CD4-positive, alpha-beta T cell (primary cell): Measurements from ENCODE around the gene ATP1A2. TPM values are rescaled to one million over a fixed set of nuclear protein-coding genes. Genes with fewer than 3 reads are reported as not detected.

Source experiments
- ATAC-seq: fragments of 200-7000 bp; cut with Tn5 transposase; one replicate; pipeline ENCODE4 v1.10.0; 2022; ENCODE audit warnings: mild to moderate bottlenecking; ENCODE audit not compliant: poor library complexity
- CTCF ChIA-PET: fragments of 350-600 bp; sonication (Branson Sonifier 250); formaldehyde crosslinking; loops from one replicate; lab custom pipeline; 2021; ENCODE audit warnings: antibody characterized with exemption, inconsistent platforms; lab: Charles Lee
- POLR2A ChIA-PET: fragments of 350-600 bp; sonication (Branson Sonifier 250); formaldehyde crosslinking; loops from one replicate; lab custom pipeline; 2021; ENCODE audit warnings: antibody characterized with exemption, inconsistent platforms; lab: Charles Lee
- DNase-seq, 14 experiments: peaks; one replicate each; pipeline ENCODE4 v3.0.0-alpha.2; 2013 to 2020; ENCODE audit warnings: mixed read lengths in 2 of 14
- H3K27ac ChIP-seq, 2 donors: one replicate each; pipeline versions ENCODE4 v1.5.1 to v1.7.0; 2013; ENCODE audit warnings: low read length in 2 of 2, low read depth in 1 of 2, mild to moderate bottlenecking in 1 of 2
- H3K27me3 ChIP-seq, 2 experiments: 1 replicate in 1 of 2; 2 replicates in 1 of 2; pipeline versions ENCODE4 v1.6.1 to v1.7.0; 2013; ENCODE audit warnings: low read length in 2 of 2, control low read depth in 1 of 2, mild to moderate bottlenecking in 1 of 2, moderate library complexity in 1 of 2; ENCODE audit not compliant: insufficient read depth in 2 of 2, control insufficient read depth in 1 of 2
- H3K36me3 ChIP-seq: one replicate; pipeline ENCODE4 v1.6.1; 2013; ENCODE audit warnings: low read length, control low read depth; ENCODE audit not compliant: insufficient read depth
- H3K4me1 ChIP-seq: one replicate; pipeline ENCODE4 v1.6.1; 2013; ENCODE audit warnings: low read length, control low read depth; ENCODE audit not compliant: insufficient read depth
- H3K4me3 ChIP-seq: one replicate; pipeline ENCODE4 v1.5.1; 2013; ENCODE audit warnings: mild to moderate bottlenecking, low read length, moderate library complexity
- H3K9me3 ChIP-seq, 2 experiments: 1 replicate in 1 of 2; 2 replicates in 1 of 2; pipeline versions ENCODE4 v1.6.1 to v1.7.0; 2013; ENCODE audit warnings: low read length in 2 of 2, mild to moderate bottlenecking in 2 of 2, control low read depth in 1 of 2, moderate library complexity in 1 of 2; ENCODE audit not compliant: control insufficient read depth in 1 of 2, insufficient read depth in 1 of 2
- H3K27ac Mint-ChIP-seq: one replicate; pipeline ENCODE4 v1.8.0; 2020; ENCODE audit warnings: mixed read lengths
- H3K27me3 Mint-ChIP-seq: one replicate; pipeline ENCODE4 v1.8.0; 2021; ENCODE audit warnings: mixed read lengths
- H3K36me3 Mint-ChIP-seq: one replicate; pipeline ENCODE4 v1.8.0; 2021; ENCODE audit warnings: low read depth, mixed read lengths
- H3K4me1 Mint-ChIP-seq: one replicate; pipeline ENCODE4 v1.8.0; 2021; ENCODE audit warnings: low read depth, mixed read lengths
- H3K4me3 Mint-ChIP-seq: one replicate; pipeline ENCODE4 v1.8.0; 2020; ENCODE audit warnings: mild to moderate bottlenecking, mixed read lengths
- H3K9me3 Mint-ChIP-seq: one replicate; pipeline ENCODE4 v1.8.0; 2020; ENCODE audit warnings: mixed read lengths
- intact Hi-C, 2 experiments: fragments of 100-400 bp; cut with DNase I in 1 of 2; cut with micrococcal nuclease in 1 of 2; formaldehyde crosslinking; loops; one replicate each; pipeline versions ENCODE4 v1.15.1 to v1.9.0; 2023 to 2025; cut with DNase I, micrococcal nuclease
- total RNA-seq, 174 experiments: library from RNA in 2 of 174; stranded (reverse) in 2 of 174; gene quantifications; one replicate each; pipeline ENCODE4 v1.2.3 and lab custom pipeline; 2021 to 2026
- TF ChIP-seq, protein P1 (sequence below): fragments of 200-600 bp; IDR thresholded peaks from one replicate; pipeline ENCODE4 v1.8.0; 2022; ENCODE audit warnings: antibody characterized with exemption, mild to moderate bottlenecking

Gene ATP1A2
- total RNA-seq, 2 experiments from 2014 or later: not detected

- CTCF ChIA-PET: no interaction called here
Observed at GRCh38 chr1:160158534-160158933, 43.0 kb downstream of the ATP1A2 start.

GRCh38 chr1:160159846-160160245 is 44.3 kb downstream of the ATP1A2 start:
- no peak for ATAC-seq
- peaks cover 16% of the 10 kb centered on the region for H3K27me3 Mint-ChIP-seq
- H3K36me3 Mint-ChIP-seq: no peaks in the 10 kb centered on the region
- no peak overlapping the region for H3K4me3 ChIP-seq
- ChIA-PET CTCF (no interaction called here), POLR2A (no interaction called here)
- no peak overlapping the region for H3K27ac ChIP-seq
- intact Hi-C loops: no loop called here
- no peaks in the 10 kb centered on the region for H3K4me1 ChIP-seq
- H3K9me3 Mint-ChIP-seq: no peaks in the 10 kb centered on the region
- no peaks in the 10 kb centered on the region for H3K4me1 Mint-ChIP-seq
- TF ChIP-seq, protein P1, sequence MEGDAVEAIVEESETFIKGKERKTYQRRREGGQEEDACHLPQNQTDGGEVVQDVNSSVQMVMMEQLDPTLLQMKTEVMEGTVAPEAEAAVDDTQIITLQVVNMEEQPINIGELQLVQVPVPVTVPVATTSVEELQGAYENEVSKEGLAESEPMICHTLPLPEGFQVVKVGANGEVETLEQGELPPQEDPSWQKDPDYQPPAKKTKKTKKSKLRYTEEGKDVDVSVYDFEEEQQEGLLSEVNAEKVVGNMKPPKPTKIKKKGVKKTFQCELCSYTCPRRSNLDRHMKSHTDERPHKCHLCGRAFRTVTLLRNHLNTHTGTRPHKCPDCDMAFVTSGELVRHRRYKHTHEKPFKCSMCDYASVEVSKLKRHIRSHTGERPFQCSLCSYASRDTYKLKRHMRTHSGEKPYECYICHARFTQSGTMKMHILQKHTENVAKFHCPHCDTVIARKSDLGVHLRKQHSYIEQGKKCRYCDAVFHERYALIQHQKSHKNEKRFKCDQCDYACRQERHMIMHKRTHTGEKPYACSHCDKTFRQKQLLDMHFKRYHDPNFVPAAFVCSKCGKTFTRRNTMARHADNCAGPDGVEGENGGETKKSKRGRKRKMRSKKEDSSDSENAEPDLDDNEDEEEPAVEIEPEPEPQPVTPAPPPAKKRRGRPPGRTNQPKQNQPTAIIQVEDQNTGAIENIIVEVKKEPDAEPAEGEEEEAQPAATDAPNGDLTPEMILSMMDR: no peak
- DNase-seq: no peak
- H3K27me3 ChIP-seq: no peaks in the 10 kb centered on the region
- no peak overlapping the region for H3K27ac Mint-ChIP-seq
- no peaks in the 10 kb centered on the region for H3K9me3 ChIP-seq
- no peak overlapping the region for H3K4me3 Mint-ChIP-seq
- H3K36me3 ChIP-seq: no peaks in the 10 kb centered on the region

More at GRCh38 chr1:160158534-160158933, 43.0 kb downstream of the ATP1A2 start:
- H3K4me1 ChIP-seq: no peaks in the 10 kb centered on the region
- H3K27me3 ChIP-seq: no peaks in the 10 kb centered on the region
- H3K27ac Mint-ChIP-seq: no peak overlapping the region
- POLR2A ChIA-PET: no interaction called here
- DNase-seq: no peak
- H3K27me3 Mint-ChIP-seq: peaks cover 5% of the 10 kb centered on the region
- no peak overlapping the region for H3K4me3 ChIP-seq
- H3K9me3 ChIP-seq: no peaks in the 10 kb centered on the region
- TF ChIP-seq, protein P1: no peak
- H3K36me3 Mint-ChIP-seq: no peaks in the 10 kb centered on the region
- H3K4me1 Mint-ChIP-seq: no peaks in the 10 kb centered on the region
- H3K36me3 ChIP-seq: no peaks in the 10 kb centered on the region
- no peak overlapping the region for H3K27ac ChIP-seq
- no peak for ATAC-seq
- H3K4me3 Mint-ChIP-seq: no peak overlapping the region
- H3K9me3 Mint-ChIP-seq: no peaks in the 10 kb centered on the region
- intact Hi-C loops: no loop called here

GRCh38 chr1:160161965-160162705 is 46.6 kb downstream of the ATP1A2 start:
- Histone ChIP-seq H3K9me3 (no peaks in the 10 kb centered on the region), H3K27me3 (no peaks in the 10 kb centered on the region), H3K27ac (no peak overlapping the region), H3K4me1 (no peaks in the 10 kb centered on the region), H3K4me3 (no peak overlapping the region), H3K36me3 (no peaks in the 10 kb centered on the region)
- Mint-ChIP-seq H3K27me3 (peaks cover 18% of the 10 kb centered on the region), H3K9me3 (no peaks in the 10 kb centered on the region), H3K36me3 (no peaks in the 10 kb centered on the region), H3K4me1 (no peaks in the 10 kb centered on the region), H3K27ac (no peak overlapping the region), H3K4me3 (no peak overlapping the region)
- TF ChIP-seq, protein P1: no peak
- intact Hi-C loops: no loop called here
- POLR2A ChIA-PET: no interaction called here
- CTCF ChIA-PET: no interaction called here
- ATAC-seq (no peak), DNase-seq (no peak)
